Left renal cortex interstitium (tissue), 4 donors: ENCODE results near the gene MTA3. TPM values are rescaled to one million over a fixed set of nuclear protein-coding genes. Genes with fewer than 3 reads are reported as not detected.
"Not testable (repeated sequence)": the region's sequence is repeated elsewhere in the genome, so short reads cannot be mapped to it uniquely, and the experiment has no call there.

ENCODE experiments used
- DNase-seq, 4 donors: peaks; one replicate each; pipeline ENCODE4 v3.0.0-alpha.2; 2013; ENCODE audit warnings: low read depth in 4 of 4, low spot score in 2 of 4, missing footprints in 1 of 4
- polyA plus RNA-seq, 4 donors: library from polyadenylated mRNA; unstranded; fragments of 120-200 nt; gene quantifications; one replicate each; pipeline ENCODE4 v1.2.1, GENCODE V29; 2013; ENCODE audit not compliant: insufficient read length in 4 of 4

MTA3 gene
- polyA plus RNA-seq, 4 donors, result 60.8 to 83.8 (median 67.7) TPM

- not testable (repeated sequence) for DNase-seq
Measured at GRCh38 chr2:42604341-42604867, 36.0 kb downstream of the MTA3 start.

GRCh38 chr2:42606166-42606565 lies 37.7 kb downstream of the MTA3 start:
- not testable (repeated sequence) for DNase-seq

GRCh38 chr2:42607101-42607637 lies 38.7 kb downstream of the MTA3 start:
- no peak for DNase-seq

- DNase-seq, result no peak
Measured at GRCh38 chr2:42613281-42614064, 45.0 kb downstream of the MTA3 start.

- no peak for DNase-seq
Measured at GRCh38 chr2:42614838-42615237, 46.4 kb downstream of the MTA3 start.

GRCh38 chr2:42618116-42618515 lies 49.7 kb downstream of the MTA3 start:
- no peak for DNase-seq

- no peak for DNase-seq
Measured at GRCh38 chr2:42618972-42619371, 50.5 kb downstream of the MTA3 start.

GRCh38 chr2:42621626-42622025 lies 53.2 kb downstream of the MTA3 start:
- not testable (repeated sequence) for DNase-seq

- no peak for DNase-seq
Measured at GRCh38 chr2:42622943-42623676, 54.7 kb downstream of the MTA3 start.

- no peak for DNase-seq
Measured at GRCh38 chr2:42624047-42624446, 55.6 kb downstream of the MTA3 start.

- not testable (repeated sequence) for DNase-seq
Measured at GRCh38 chr2:42628024-42628423, 59.6 kb downstream of the MTA3 start.

- no peak for DNase-seq
Measured at GRCh38 chr2:42636934-42637333, 68.5 kb downstream of the MTA3 start.

GRCh38 chr2:42638080-42638784 lies 69.8 kb downstream of the MTA3 start:
- no peak for DNase-seq

- no peak for DNase-seq
Measured at GRCh38 chr2:42639340-42640077, 71.1 kb downstream of the MTA3 start.

- no peak for DNase-seq
Measured at GRCh38 chr2:42640261-42640660, 71.8 kb downstream of the MTA3 start.

GRCh38 chr2:42642371-42642770 lies 73.9 kb downstream of the MTA3 start:
- DNase-seq, result not testable (repeated sequence)

- no peak for DNase-seq
Measured at GRCh38 chr2:42645551-42645950, 77.1 kb downstream of the MTA3 start.

GRCh38 chr2:42648796-42649195 lies 80.4 kb downstream of the MTA3 start:
- no peak for DNase-seq

- no peak for DNase-seq
Measured at GRCh38 chr2:42651057-42651456, 82.6 kb downstream of the MTA3 start.

- DNase-seq, result no peak
Measured at GRCh38 chr2:42652086-42652485, 83.7 kb downstream of the MTA3 start.
